ENCODE measurements around the gene C20orf204.

GRCh38 chr20:64050261-64051032, 14.5 kb downstream of the C20orf204 start:
- no peak for TF ChIP-seq CTCF (IDR thresholded peaks at IDR 0.05; ENCODE audit: low read length)
- no peak for TF ChIP-seq EZH2 (optimal IDR thresholded peaks at IDR 0.05; ENCODE audit: low read depth, low read length)

Measured in MM.1S (cell line).